Measurements from ENCODE around the gene RAET1L. TPM values are rescaled to one million over a fixed set of nuclear protein-coding genes. Genes with fewer than 3 reads are reported as not detected.

RAET1L gene
- total RNA-seq, 3 donors from 2014 or later = not detected

DNA sequence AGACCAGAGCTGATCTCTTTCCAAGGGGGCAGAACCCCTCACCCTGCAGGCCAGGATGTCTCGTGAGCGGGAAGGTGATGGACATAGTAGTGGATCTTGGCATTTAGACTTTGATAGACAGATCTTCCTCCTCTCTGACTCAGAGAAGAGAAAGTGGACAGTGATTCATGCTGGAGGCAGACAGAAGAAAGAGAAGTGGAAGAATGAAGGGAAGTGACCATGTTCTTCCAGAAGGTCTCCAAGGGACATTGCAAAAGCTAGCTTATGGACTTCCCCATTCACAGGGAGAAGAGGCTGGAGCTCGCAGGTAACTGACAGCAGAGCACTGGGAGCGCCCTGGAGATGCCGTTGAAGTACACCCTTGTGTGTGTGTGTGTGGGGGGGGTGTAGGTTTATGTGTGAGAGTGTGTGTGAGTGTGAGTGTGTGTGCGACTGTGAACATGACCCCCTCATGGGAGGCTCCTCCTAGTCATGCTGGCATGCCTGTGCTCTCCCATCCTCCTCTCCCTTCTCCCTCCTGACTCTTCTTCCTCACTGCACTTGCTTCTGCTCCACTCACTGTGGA lies 8.0 kb upstream of the RAET1L start:
- no peak for ATAC-seq
- Histone ChIP-seq H3K4me3 (no peak overlapping the region), H3K4me1 (ENCODE audit: low read depth) (peaks cover 8% of the 10 kb centered on the region), H3K9me3 (no peaks in the 10 kb centered on the region), H3K36me3 (ENCODE audit: low read depth) (no peaks in the 10 kb centered on the region)
- DNase-seq = no peak
- TF ChIP-seq, protein P1, sequence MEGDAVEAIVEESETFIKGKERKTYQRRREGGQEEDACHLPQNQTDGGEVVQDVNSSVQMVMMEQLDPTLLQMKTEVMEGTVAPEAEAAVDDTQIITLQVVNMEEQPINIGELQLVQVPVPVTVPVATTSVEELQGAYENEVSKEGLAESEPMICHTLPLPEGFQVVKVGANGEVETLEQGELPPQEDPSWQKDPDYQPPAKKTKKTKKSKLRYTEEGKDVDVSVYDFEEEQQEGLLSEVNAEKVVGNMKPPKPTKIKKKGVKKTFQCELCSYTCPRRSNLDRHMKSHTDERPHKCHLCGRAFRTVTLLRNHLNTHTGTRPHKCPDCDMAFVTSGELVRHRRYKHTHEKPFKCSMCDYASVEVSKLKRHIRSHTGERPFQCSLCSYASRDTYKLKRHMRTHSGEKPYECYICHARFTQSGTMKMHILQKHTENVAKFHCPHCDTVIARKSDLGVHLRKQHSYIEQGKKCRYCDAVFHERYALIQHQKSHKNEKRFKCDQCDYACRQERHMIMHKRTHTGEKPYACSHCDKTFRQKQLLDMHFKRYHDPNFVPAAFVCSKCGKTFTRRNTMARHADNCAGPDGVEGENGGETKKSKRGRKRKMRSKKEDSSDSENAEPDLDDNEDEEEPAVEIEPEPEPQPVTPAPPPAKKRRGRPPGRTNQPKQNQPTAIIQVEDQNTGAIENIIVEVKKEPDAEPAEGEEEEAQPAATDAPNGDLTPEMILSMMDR (IDR thresholded peaks at IDR 0.05) = no peak
- intact Hi-C loops (cut with DNase I, micrococcal nuclease) = no loop called here

- Histone ChIP-seq H3K4me1 (ENCODE audit: low read depth) (peaks cover 5% of the 10 kb centered on the region), H3K4me3 (no peak overlapping the region), H3K36me3 (ENCODE audit: low read depth) (no peaks in the 10 kb centered on the region), H3K9me3 (no peaks in the 10 kb centered on the region)
- intact Hi-C loops (cut with DNase I, micrococcal nuclease) = no loop called here
- TF ChIP-seq, protein P1 (IDR thresholded peaks at IDR 0.05) = no peak
- no peak for ATAC-seq
- no peak for DNase-seq
Observed at GRCh38 chr6:150032598-150032997, 7.3 kb upstream of the RAET1L start.

DNA sequence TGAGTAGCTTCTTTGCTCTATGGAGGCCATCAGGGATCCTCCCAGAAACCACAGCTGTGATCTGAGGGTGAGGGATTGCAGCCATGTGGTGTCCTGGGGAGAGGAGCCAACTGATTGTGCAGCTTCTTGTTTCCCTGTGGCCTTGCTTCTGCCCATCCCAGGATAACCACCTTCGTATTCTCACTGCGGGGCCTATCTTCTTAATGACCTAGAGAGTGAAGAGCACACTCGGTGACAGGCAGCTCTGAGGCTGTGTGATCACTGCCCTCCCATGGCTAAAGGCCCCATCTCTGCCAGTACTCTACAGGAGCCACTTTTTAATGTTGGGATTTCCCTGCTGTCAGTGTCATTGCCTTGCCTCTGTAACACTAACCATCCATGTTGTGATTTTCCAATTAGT lies 5.3 kb upstream of the RAET1L start:
- intact Hi-C loops (cut with DNase I, micrococcal nuclease) = no loop called here
- DNase-seq (no peak), ATAC-seq (no peak)
- no peak overlapping the region for H3K4me3 ChIP-seq
- TF ChIP-seq, protein P1 (IDR thresholded peaks at IDR 0.05) = no peak
- no peaks in the 10 kb centered on the region for H3K36me3 ChIP-seq (ENCODE audit: low read depth)
- H3K4me1 ChIP-seq (ENCODE audit: low read depth) = peaks cover 5% of the 10 kb centered on the region
- H3K9me3 ChIP-seq = no peaks in the 10 kb centered on the region

- DNase-seq (no peak), ATAC-seq (no peak)
- H3K9me3 ChIP-seq = no peaks in the 10 kb centered on the region
- H3K4me3 ChIP-seq = no peak overlapping the region
- intact Hi-C loops (cut with DNase I, micrococcal nuclease) = no loop called here
- no peaks in the 10 kb centered on the region for H3K36me3 ChIP-seq (ENCODE audit: low read depth)
- H3K4me1 ChIP-seq (ENCODE audit: low read depth) = peaks cover 13% of the 10 kb centered on the region
- TF ChIP-seq, protein P1 (IDR thresholded peaks at IDR 0.05) = no peak
Observed at GRCh38 chr6:150029749-150030148, 4.4 kb upstream of the RAET1L start.

DNA sequence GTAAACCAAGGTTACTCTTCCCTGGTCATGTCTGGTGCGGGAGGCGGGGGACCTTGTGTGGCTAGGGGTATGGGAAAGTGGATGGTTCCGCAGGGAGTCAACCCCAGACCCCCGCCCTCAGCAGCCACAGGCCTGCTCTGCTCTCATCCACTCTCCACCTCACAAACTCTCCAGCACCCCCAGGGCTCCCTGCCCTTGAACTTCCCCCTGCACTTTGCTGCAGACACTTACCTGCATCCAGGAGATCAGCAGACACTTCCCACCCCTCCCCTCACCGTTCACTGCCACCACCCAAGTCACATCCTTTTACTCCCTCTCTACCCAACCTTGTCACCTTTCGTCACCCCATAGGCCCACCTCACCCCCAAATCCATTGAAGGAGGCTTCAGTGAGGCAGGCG lies 3.9 kb upstream of the RAET1L start:
- Histone ChIP-seq H3K4me1 (ENCODE audit: low read depth) (peaks cover 13% of the 10 kb centered on the region), H3K4me3 (no peak overlapping the region), H3K36me3 (ENCODE audit: low read depth) (no peaks in the 10 kb centered on the region), H3K9me3 (no peaks in the 10 kb centered on the region)
- no peak for DNase-seq
- TF ChIP-seq, protein P1 (IDR thresholded peaks at IDR 0.05) = no peak
- intact Hi-C loops (cut with DNase I, micrococcal nuclease) = no loop called here
- ATAC-seq = no peak

DNA sequence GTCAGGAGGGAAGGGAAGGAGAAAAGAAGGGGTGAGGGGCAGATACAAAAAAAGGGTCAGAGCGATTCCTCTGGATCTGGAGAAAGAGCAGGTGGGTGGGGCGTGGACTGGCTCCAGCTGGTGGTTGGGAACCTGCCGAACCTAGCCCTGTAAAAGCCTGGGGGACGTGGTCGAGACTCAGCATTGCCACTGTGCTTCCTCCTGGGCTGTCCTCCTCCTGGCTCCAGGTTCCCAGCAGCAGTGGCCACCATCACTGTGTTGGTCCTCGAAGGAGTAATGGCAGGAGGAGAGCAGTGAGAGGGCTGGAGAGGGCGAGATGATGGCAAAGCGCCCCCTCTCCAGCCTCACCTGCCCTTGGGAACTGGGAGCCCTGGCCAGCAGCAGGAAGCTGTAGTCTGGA lies 3.5 kb upstream of the RAET1L start:
- DNase-seq (peak in 2 of 3 donors; percentile 73 to 89), ATAC-seq (no peak)
- peaks cover 13% of the 10 kb centered on the region for H3K4me1 ChIP-seq (ENCODE audit: low read depth)
- TF ChIP-seq, protein P1 (IDR thresholded peaks at IDR 0.05) = no peak
- intact Hi-C loops (cut with DNase I, micrococcal nuclease) = no loop called here
- no peak overlapping the region for H3K4me3 ChIP-seq
- no peaks in the 10 kb centered on the region for H3K36me3 ChIP-seq (ENCODE audit: low read depth)
- no peaks in the 10 kb centered on the region for H3K9me3 ChIP-seq

All from mucosa of descending colon (tissue), 3 donors.